Nephron (organoid): ENCODE results near the gene MRPL2.

Experiments
- H3K27ac Mint-ChIP-seq, 3 experiments: 2 replicates each; pipeline ENCODE4 v1.8.0; 2020; ENCODE audit warnings: mixed read lengths in 3 of 3, mild to moderate bottlenecking in 2 of 3, moderate library complexity in 1 of 3
- H3K27me3 Mint-ChIP-seq: 2 replicates; pipeline ENCODE4 v1.8.0; 2021; ENCODE audit warnings: low read depth, mild to moderate bottlenecking, moderate library complexity, mixed read lengths
- H3K36me3 Mint-ChIP-seq: 2 replicates; pipeline ENCODE4 v1.8.0; 2020; ENCODE audit warnings: low read depth, mixed read lengths
- H3K4me1 Mint-ChIP-seq: 2 replicates; pipeline ENCODE4 v1.8.0; 2020; ENCODE audit warnings: mixed read lengths
- H3K4me3 Mint-ChIP-seq, 3 experiments: 2 replicates each; pipeline ENCODE4 v1.8.0; 2020; ENCODE audit warnings: mild to moderate bottlenecking in 3 of 3, mixed read lengths in 3 of 3, moderate library complexity in 2 of 3
- H3K9me3 Mint-ChIP-seq: 2 replicates; pipeline ENCODE4 v1.8.0; 2020; ENCODE audit warnings: mixed read lengths
- CTCF ChIP-seq, 3 experiments: fragments of 200-600 bp; sonication (generic); IDR thresholded peaks; one replicate each; pipeline ENCODE4 v1.5.0; 2021; ENCODE audit warnings: antibody characterized with exemption in 3 of 3; ENCODE audit not compliant: unreplicated experiment in 3 of 3

MRPL2 gene

GRCh38 chr6:43019152-43019551 lies 40.1 kb downstream of the MRPL2 start:
- Mint-ChIP-seq H3K27ac (peak overlapping the region; percentile 2 to 57 (median 50)), H3K9me3 (no peaks in the 10 kb centered on the region), H3K36me3 (peaks cover 33% of the 10 kb centered on the region), H3K4me3 (peak overlapping the region; percentile 55 to 89 (median 71)), H3K4me1 (peaks cover 52% of the 10 kb centered on the region), H3K27me3 (peaks cover 3% of the 10 kb centered on the region)
- no peak for TF ChIP-seq CTCF (IDR thresholded peaks at IDR 0.05; ENCODE audit: unreplicated experiment in 3 of 3)

DNA sequence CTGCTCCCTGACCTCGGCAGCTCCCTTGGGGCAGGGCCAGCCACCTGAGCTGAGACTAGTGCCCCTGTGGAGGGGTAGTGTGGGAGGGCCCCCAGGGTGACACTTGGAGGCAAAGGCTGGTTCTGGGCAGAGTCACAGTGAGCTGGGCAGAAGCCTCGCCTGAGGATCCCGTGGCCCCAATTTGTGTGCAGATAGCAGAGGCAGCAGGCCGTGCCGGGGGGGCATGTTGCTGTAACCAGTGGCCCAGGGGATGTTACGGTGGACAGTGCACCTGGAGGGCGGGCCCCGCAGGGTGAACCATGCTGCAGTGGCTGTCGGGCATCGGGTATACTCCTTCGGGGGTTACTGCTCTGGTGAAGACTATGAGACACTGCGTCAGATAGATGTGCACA lies 42.3 kb downstream of the MRPL2 start:
- H3K4me3 Mint-ChIP-seq = peak overlapping the region; percentile 75 to 89 (median 77)
- H3K27ac Mint-ChIP-seq = peak overlapping the region in 2 of 3 experiments; percentile 54 to 76
- H3K9me3 Mint-ChIP-seq = no peaks in the 10 kb centered on the region
- no peak for TF ChIP-seq CTCF (IDR thresholded peaks at IDR 0.05; ENCODE audit: unreplicated experiment in 3 of 3)
- peaks cover 73% of the 10 kb centered on the region for H3K4me1 Mint-ChIP-seq
- peaks cover 35% of the 10 kb centered on the region for H3K36me3 Mint-ChIP-seq
- peaks cover 7% of the 10 kb centered on the region for H3K27me3 Mint-ChIP-seq

DNA sequence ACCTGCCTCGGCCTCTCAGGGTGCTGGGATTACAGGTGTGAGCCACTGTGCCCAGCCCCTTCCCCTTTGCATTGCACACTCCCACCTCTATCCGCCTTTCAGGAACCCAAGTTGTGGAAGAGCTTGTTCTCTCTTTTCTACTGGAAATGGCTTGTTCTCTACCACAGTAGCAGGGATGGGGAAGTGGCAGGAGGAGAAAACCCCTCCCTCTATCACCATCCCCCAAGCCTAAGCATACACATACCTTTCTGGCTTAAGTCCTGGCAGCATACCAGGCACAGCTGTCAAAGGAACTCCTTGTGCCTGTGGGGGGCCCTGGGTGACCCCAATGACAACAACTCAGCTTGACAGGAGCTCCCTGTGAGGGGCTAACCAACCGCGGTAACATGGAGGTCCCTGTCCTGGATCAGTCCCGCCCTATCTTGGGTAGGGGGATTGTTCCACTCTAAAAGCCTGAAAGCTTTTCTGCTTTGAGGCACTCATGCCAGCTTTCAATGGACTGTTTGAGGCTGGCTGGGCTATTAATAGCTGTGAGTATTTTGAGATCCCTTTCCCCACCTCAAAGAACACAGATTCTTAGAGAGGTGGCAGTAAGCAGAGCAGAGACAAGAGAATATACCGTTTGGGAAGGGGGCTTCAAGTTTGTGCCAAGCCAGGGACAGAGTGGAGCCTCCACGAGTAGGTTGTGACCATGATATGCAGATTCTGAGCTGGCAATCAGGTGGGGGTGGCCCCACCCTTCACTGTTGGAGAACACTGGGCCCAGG lies 42.9 kb downstream of the MRPL2 start:
- Mint-ChIP-seq H3K27me3 (peaks cover 7% of the 10 kb centered on the region), H3K9me3 (no peaks in the 10 kb centered on the region), H3K27ac (peak overlapping the region in 2 of 3 experiments; percentile 54 to 76), H3K36me3 (peaks cover 38% of the 10 kb centered on the region), H3K4me3 (peak overlapping the region; percentile 75 to 89 (median 77)), H3K4me1 (peaks cover 73% of the 10 kb centered on the region)
- no peak for TF ChIP-seq CTCF (IDR thresholded peaks at IDR 0.05; ENCODE audit: unreplicated experiment in 3 of 3)

DNA sequence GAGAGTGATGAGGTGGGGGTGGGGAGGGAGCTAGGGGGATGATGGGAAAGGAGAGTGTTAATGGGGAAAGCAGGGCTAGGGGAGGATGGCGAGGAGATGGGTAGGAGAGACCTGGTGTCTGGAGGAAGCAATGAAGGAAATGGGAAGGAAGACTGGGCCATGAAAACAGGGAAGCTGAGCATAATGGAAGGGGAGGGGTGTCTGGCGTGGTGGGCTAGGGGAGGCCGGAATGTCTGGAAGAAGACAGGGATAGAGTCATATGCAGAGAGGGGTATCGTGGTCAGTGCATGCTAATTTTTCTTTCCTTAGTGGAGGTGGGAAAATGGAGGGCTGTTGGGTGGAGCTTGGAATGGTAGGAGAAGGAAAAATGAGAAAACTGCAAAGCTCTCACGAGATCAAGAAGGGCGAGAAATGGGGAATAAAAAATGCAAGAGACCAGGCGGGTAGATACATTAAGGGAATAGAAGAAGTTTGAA lies 44.8 kb downstream of the MRPL2 start:
- no peak for TF ChIP-seq CTCF (IDR thresholded peaks at IDR 0.05; ENCODE audit: unreplicated experiment in 3 of 3)
- Mint-ChIP-seq H3K4me3 (peak overlapping the region; percentile 94 to 97 (median 94)), H3K9me3 (no peaks in the 10 kb centered on the region), H3K4me1 (peaks cover 64% of the 10 kb centered on the region), H3K27ac (peak overlapping the region; percentile 82 to 97 (median 89)), H3K36me3 (peaks cover 44% of the 10 kb centered on the region), H3K27me3 (peaks cover 7% of the 10 kb centered on the region)

DNA sequence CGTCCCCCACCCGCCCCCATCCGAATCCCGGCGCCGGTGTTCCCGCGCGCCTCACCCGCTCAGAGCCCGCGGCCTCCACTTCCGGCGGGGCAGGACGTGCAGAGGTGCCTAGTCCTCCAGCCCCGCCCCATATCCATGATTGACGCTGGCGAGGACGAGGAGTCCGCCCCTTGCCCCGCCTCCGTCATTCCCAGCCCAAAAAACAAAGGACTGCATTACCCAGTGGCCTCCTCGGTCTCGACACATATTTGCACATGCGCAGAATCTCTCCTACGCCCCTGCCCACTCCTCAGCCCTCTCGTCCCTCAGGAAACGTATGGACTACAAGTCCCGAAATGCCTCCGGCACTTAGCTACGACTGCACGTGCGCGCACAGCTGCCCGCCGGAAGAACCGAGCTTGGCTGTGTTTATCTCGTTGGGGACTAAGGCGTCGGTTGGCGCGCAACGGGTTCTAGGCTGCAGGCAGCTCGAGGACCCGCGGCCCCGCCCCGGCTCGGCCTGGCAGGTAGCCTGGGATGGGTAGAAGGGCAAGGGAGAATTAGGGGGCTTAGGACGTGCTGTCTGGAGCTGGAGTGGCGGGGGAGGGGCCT lies 45.3 kb downstream of the MRPL2 start, which contains the start of the genes KLHDC3 and MEA1:
Gene KLHDC3, plus strand, starts transcription at position 407 of the 591 bp plus-strand sequence. CDS start 2,944 bp downstream, outside the sequence.
Gene MEA1, minus strand, starts transcription at position 104 of the 591 bp plus-strand sequence. CDS start 133 bp downstream, outside the sequence.
- H3K9me3 Mint-ChIP-seq = no peaks in the 10 kb centered on the region
- peaks cover 58% of the 10 kb centered on the region for H3K4me1 Mint-ChIP-seq
- peak within 1 kb of the TSS; percentile 94 to 97 (median 94) for H3K4me3 Mint-ChIP-seq
- no peak for TF ChIP-seq CTCF (IDR thresholded peaks at IDR 0.05; ENCODE audit: unreplicated experiment in 3 of 3)
- H3K27me3 Mint-ChIP-seq = peaks cover 7% of the 10 kb centered on the region
- H3K36me3 Mint-ChIP-seq = peaks cover 44% of the 10 kb centered on the region
- peak within 1 kb of the TSS; percentile 82 to 97 (median 89) for H3K27ac Mint-ChIP-seq
